G401.6 (cell line): ENCODE results near the gene HIKESHI.

Experiments used
- FAIRE-seq: peaks from 2 replicates; lab custom pipeline; 2012; peaks lifted over from hg19 to GRCh38; lab: Jason Lieb, UNC

HIKESHI gene

DNA sequence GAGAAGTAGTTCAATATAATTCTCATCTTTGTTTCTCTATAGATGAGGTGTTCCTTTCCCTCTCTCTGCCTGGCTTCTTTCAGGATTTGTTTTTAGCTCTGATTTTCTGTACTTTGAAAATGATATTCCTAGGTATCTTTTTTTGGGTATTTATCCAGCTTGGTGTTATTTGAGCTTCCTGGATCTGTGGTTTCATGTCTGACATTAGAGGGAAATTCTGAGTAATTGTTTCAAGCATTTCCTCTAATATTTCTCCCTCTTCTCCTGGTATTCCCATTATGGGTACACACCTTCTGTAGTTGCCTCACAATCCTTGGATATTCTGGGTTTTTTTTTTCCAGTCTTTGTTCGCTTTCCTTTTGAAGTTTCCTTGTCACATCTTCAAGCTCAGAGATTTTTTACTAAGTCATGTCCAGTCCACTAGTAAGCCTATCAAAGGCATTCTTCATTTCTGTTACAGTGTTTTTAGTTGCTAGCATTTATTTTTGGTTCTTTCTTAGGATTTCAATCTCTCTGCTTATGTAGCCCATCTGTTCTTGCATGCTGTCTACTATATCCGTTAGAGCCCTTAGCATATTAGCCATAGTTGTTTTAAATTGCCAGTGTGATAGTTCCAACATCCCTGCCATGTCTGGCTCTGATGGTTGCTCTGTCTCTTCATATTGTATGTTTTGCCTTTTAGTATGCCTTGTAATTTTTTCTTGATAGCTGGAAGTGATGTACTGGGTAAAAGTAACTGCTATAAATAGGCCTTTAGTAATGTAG is 78.4 kb downstream of the HIKESHI start:
- FAIRE-seq: no peak

GRCh38 chr11:86383041-86383955 is 81.3 kb downstream of the HIKESHI start:
- FAIRE-seq: no peak

- FAIRE-seq: no peak
Observed at GRCh38 chr11:86386283-86386682, 84.2 kb downstream of the HIKESHI start.

GRCh38 chr11:86386746-86387145 is 84.7 kb downstream of the HIKESHI start:
- FAIRE-seq: no peak

GRCh38 chr11:86388198-86388597 is 86.2 kb downstream of the HIKESHI start:
- no peak for FAIRE-seq

GRCh38 chr11:86390487-86390886 is 88.4 kb downstream of the HIKESHI start:
- no peak for FAIRE-seq

DNA sequence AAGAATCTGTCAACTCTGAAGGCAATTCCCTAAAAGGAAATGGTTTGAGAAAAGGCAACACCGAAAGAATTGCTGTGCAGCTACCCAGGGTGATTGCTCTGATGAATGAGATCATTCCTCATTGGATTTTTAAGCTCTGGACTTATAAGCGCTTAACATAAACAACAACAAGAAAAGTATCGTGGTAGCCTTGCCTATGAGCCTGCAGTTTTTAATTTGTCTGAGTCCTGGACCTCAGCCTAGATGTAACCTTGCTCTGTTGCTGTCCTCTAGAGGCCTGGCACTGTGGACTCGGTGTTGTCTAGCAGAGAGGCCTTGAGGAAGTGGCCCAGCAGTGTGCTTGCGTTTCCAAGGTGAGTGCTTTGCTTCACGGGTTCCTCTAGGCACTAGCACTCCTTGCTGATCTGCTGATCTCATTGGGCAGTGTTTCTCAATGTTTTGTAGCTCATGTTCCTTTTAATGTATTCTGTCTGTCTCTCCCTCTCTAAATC is 93.1 kb downstream of the HIKESHI start:
- FAIRE-seq: no peak
